ENCODE data around the gene GALNT10.

GRCh38 chr5:154388842-154389241 is 198.3 kb downstream of the GALNT10 start:
- TF ChIP-seq, protein P1, sequence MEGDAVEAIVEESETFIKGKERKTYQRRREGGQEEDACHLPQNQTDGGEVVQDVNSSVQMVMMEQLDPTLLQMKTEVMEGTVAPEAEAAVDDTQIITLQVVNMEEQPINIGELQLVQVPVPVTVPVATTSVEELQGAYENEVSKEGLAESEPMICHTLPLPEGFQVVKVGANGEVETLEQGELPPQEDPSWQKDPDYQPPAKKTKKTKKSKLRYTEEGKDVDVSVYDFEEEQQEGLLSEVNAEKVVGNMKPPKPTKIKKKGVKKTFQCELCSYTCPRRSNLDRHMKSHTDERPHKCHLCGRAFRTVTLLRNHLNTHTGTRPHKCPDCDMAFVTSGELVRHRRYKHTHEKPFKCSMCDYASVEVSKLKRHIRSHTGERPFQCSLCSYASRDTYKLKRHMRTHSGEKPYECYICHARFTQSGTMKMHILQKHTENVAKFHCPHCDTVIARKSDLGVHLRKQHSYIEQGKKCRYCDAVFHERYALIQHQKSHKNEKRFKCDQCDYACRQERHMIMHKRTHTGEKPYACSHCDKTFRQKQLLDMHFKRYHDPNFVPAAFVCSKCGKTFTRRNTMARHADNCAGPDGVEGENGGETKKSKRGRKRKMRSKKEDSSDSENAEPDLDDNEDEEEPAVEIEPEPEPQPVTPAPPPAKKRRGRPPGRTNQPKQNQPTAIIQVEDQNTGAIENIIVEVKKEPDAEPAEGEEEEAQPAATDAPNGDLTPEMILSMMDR (IDR thresholded peaks at IDR 0.05) = no peak
- TF ChIP-seq EP300 (IDR thresholded peaks at IDR 0.05) = no peak

All from suprapubic skin (tissue), 3 donors.